ENCODE measurements around the gene ERMAP. TPM values are rescaled to one million over a fixed set of nuclear protein-coding genes. Genes with fewer than 3 reads are reported as not detected.

Gene ERMAP
- total and polyA plus RNA-seq, 2 experiments from 2014 or later: 1.2 to 2.2 TPM

DNA sequence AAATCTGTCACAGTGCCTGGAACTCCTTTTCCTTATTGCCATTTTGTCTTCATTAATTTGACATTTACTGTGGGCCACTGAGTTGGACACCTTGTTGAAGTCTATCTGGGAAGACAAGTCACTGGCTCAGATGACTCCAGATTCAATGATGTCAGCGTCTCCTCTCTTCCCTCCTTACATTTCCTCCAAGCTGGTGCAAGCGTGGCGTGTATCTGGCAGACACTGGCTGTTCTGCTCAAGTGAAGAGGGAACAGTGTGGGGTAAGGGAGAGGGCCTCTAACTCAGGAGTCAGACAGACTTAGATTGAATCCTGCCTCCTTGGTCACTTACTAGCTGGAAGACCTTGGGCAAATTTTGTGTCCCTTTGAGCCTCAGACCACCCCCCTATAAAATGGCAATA lies 20.8 kb downstream of the ERMAP start:
- ATAC-seq: no peak

More for the DNA sequence above, 20.8 kb downstream of the ERMAP start:
- Histone ChIP-seq H3K27ac (ENCODE audit: low read depth) (no peak overlapping the region), H3K27me3 (ENCODE audit: insufficient read depth) (no peaks in the 10 kb centered on the region), H3K4me3 (no peak overlapping the region), H3K36me3 (ENCODE audit: insufficient read depth) (no peaks in the 10 kb centered on the region), H4K20me1 (replicated peaks; ENCODE audit: insufficient read depth) (no peaks in the 10 kb centered on the region; the same call in 1 of the 2 replicates), H3K4me1 (ENCODE audit: insufficient read depth) (no peaks in the 10 kb centered on the region), H3F3A (replicated peaks; ENCODE audit: low read depth) (no peaks in the 10 kb centered on the region), H2AFZ (no peak overlapping the region), H3K9me2 (ENCODE audit: insufficient read depth) (no peaks in the 10 kb centered on the region), H3K4me2 (no peak overlapping the region), H3K79me2 (replicated peaks; ENCODE audit: insufficient read depth) (no peaks in the 10 kb centered on the region)
- Mint-ChIP-seq H3K9me3 (no peaks in the 10 kb centered on the region), H3K27ac (no peak overlapping the region), H3K4me1 (no peaks in the 10 kb centered on the region), H3K27me3 (ENCODE audit: insufficient read depth, low read depth, poor library complexity) (peaks cover 4% of the 10 kb centered on the region), H3K36me3 (ENCODE audit: low read depth) (peaks cover 7% of the 10 kb centered on the region), H3K4me3 (no peak overlapping the region)
- DNase-seq (ENCODE audit: low spot score): no peak
- TF ChIP-seq JUNB (IDR thresholded peaks at IDR 0.05; ENCODE audit: unreplicated experiment) (no peak), NANOG (IDR thresholded peaks at IDR 0.05; ENCODE audit: borderline replicate concordance) (no peak), ZNF331 (CRISPR knock-in tag; IDR thresholded peaks at IDR 0.05; ENCODE audit: low read depth) (no peak), CREB1 (CRISPR knock-in tag; IDR thresholded peaks at IDR 0.05; ENCODE audit: low read depth) (no peak), EZH2phosphoT487 (IDR thresholded peaks at IDR 0.05; ENCODE audit: unreplicated experiment) (no peak), EZH2 (IDR thresholded peaks at IDR 0.05; ENCODE audit: low read depth, unreplicated experiment) (no peak), STAT1 (IDR thresholded peaks at IDR 0.05; ENCODE audit: unreplicated experiment) (no peak), ZNF114 (CRISPR knock-in tag; IDR thresholded peaks at IDR 0.05) (no peak), POLR2AphosphoS5 (IDR thresholded peaks at IDR 0.05; ENCODE audit: low read depth) (no peak)
- TF ChIP-seq, protein P1, sequence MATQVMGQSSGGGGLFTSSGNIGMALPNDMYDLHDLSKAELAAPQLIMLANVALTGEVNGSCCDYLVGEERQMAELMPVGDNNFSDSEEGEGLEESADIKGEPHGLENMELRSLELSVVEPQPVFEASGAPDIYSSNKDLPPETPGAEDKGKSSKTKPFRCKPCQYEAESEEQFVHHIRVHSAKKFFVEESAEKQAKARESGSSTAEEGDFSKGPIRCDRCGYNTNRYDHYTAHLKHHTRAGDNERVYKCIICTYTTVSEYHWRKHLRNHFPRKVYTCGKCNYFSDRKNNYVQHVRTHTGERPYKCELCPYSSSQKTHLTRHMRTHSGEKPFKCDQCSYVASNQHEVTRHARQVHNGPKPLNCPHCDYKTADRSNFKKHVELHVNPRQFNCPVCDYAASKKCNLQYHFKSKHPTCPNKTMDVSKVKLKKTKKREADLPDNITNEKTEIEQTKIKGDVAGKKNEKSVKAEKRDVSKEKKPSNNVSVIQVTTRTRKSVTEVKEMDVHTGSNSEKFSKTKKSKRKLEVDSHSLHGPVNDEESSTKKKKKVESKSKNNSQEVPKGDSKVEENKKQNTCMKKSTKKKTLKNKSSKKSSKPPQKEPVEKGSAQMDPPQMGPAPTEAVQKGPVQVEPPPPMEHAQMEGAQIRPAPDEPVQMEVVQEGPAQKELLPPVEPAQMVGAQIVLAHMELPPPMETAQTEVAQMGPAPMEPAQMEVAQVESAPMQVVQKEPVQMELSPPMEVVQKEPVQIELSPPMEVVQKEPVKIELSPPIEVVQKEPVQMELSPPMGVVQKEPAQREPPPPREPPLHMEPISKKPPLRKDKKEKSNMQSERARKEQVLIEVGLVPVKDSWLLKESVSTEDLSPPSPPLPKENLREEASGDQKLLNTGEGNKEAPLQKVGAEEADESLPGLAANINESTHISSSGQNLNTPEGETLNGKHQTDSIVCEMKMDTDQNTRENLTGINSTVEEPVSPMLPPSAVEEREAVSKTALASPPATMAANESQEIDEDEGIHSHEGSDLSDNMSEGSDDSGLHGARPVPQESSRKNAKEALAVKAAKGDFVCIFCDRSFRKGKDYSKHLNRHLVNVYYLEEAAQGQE (IDR thresholded peaks at IDR 0.05; ENCODE audit: unreplicated experiment): no peak
- TF ChIP-seq, protein P2, sequence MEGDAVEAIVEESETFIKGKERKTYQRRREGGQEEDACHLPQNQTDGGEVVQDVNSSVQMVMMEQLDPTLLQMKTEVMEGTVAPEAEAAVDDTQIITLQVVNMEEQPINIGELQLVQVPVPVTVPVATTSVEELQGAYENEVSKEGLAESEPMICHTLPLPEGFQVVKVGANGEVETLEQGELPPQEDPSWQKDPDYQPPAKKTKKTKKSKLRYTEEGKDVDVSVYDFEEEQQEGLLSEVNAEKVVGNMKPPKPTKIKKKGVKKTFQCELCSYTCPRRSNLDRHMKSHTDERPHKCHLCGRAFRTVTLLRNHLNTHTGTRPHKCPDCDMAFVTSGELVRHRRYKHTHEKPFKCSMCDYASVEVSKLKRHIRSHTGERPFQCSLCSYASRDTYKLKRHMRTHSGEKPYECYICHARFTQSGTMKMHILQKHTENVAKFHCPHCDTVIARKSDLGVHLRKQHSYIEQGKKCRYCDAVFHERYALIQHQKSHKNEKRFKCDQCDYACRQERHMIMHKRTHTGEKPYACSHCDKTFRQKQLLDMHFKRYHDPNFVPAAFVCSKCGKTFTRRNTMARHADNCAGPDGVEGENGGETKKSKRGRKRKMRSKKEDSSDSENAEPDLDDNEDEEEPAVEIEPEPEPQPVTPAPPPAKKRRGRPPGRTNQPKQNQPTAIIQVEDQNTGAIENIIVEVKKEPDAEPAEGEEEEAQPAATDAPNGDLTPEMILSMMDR (conservative IDR thresholded peaks at IDR 0.05; ENCODE audit: low read depth in 2 of 2): no peak
- TF ChIP-seq, protein P3, sequence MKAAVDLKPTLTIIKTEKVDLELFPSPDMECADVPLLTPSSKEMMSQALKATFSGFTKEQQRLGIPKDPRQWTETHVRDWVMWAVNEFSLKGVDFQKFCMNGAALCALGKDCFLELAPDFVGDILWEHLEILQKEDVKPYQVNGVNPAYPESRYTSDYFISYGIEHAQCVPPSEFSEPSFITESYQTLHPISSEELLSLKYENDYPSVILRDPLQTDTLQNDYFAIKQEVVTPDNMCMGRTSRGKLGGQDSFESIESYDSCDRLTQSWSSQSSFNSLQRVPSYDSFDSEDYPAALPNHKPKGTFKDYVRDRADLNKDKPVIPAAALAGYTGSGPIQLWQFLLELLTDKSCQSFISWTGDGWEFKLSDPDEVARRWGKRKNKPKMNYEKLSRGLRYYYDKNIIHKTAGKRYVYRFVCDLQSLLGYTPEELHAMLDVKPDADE (IDR thresholded peaks at IDR 0.05): no peak
- TF ChIP-seq, protein P4, sequence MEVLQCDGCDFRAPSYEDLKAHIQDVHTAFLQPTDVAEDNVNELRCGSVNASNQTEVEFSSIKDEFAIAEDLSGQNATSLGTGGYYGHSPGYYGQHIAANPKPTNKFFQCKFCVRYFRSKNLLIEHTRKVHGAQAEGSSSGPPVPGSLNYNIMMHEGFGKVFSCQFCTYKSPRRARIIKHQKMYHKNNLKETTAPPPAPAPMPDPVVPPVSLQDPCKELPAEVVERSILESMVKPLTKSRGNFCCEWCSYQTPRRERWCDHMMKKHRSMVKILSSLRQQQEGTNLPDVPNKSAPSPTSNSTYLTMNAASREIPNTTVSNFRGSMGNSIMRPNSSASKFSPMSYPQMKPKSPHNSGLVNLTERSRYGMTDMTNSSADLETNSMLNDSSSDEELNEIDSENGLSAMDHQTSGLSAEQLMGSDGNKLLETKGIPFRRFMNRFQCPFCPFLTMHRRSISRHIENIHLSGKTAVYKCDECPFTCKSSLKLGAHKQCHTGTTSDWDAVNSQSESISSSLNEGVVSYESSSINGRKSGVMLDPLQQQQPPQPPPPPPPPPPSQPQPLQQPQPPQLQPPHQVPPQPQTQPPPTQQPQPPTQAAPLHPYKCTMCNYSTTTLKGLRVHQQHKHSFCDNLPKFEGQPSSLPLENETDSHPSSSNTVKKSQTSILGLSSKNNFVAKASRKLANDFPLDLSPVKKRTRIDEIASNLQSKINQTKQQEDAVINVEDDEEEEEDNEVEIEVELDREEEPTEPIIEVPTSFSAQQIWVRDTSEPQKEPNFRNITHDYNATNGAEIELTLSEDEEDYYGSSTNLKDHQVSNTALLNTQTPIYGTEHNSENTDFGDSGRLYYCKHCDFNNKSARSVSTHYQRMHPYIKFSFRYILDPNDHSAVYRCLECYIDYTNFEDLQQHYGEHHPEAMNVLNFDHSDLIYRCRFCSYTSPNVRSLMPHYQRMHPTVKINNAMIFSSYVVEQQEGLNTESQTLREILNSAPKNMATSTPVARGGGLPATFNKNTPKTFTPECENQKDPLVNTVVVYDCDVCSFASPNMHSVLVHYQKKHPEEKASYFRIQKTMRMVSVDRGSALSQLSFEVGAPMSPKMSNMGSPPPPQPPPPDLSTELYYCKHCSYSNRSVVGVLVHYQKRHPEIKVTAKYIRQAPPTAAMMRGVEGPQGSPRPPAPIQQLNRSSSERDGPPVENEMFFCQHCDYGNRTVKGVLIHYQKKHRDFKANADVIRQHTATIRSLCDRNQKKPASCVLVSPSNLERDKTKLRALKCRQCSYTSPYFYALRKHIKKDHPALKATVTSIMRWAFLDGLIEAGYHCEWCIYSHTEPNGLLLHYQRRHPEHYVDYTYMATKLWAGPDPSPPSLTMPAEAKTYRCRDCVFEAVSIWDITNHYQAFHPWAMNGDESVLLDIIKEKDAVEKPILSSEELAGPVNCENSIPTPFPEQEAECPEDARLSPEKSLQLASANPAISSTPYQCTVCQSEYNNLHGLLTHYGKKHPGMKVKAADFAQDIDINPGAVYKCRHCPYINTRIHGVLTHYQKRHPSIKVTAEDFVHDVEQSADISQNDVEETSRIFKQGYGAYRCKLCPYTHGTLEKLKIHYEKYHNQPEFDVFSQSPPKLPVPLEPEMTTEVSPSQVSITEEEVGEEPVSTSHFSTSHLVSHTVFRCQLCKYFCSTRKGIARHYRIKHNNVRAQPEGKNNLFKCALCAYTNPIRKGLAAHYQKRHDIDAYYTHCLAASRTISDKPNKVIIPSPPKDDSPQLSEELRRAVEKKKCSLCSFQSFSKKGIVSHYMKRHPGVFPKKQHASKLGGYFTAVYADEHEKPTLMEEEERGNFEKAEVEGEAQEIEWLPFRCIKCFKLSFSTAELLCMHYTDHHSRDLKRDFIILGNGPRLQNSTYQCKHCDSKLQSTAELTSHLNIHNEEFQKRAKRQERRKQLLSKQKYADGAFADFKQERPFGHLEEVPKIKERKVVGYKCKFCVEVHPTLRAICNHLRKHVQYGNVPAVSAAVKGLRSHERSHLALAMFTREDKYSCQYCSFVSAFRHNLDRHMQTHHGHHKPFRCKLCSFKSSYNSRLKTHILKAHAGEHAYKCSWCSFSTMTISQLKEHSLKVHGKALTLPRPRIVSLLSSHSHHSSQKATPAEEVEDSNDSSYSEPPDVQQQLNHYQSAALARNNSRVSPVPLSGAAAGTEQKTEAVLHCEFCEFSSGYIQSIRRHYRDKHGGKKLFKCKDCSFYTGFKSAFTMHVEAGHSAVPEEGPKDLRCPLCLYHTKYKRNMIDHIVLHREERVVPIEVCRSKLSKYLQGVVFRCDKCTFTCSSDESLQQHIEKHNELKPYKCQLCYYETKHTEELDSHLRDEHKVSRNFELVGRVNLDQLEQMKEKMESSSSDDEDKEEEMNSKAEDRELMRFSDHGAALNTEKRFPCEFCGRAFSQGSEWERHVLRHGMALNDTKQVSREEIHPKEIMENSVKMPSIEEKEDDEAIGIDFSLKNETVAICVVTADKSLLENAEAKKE (CRISPR knock-in tag; IDR thresholded peaks at IDR 0.05): no peak

All from GM23338 (cell line).